HepG2 (cell line): Measurements from ENCODE around the gene PMFBP1. TPM values are rescaled to one million over a fixed set of nuclear protein-coding genes. Genes with fewer than 3 reads are reported as not detected.

Experiments used
- ATAC-seq: fragments of 200-7000 bp; cut with Tn5 transposase; 3 replicates; pipeline ENCODE4 v1.9.1; 2020; ENCODE audit warnings: mild to moderate bottlenecking, moderate library complexity
- BruUV-seq: library from RNA; stranded (reverse); fragments of 400-500 nt; replicated peaks from 2 replicates; lab custom pipeline; 2021; lab: Mats Ljungman, UMichigan
- CTCF ChIA-PET: fragments of 300-600 bp; formaldehyde crosslinking; extraction: SDS; loops from one replicate; lab custom pipeline; 2021; ENCODE audit warnings: low total read pairs, inconsistent platforms, low intra/inter-chr PET ratio; lab: Yijun Ruan, JAX
- POLR2A ChIA-PET: fragments of 350-600 bp; sonication (Branson Sonifier 250); formaldehyde crosslinking; loops from one replicate; lab custom pipeline; 2020; ENCODE audit warnings: antibody characterized with exemption, inconsistent platforms; lab: Yijun Ruan, JAX
- DNase-seq: peaks from one replicate; pipeline ENCODE4 v3.0.0-alpha.2; 2015; ENCODE audit warnings: low spot score
- FAIRE-seq: peaks from 3 replicates; lab custom pipeline; 2011; peaks lifted over from hg19 to GRCh38; lab: Jason Lieb, UNC
- H2AFZ ChIP-seq: one replicate; pipeline ENCODE4 v1.6.1; 2011; ENCODE audit warnings: low read length, inconsistent platforms
- H3K27ac ChIP-seq: fragments of 300-600 bp; 3 replicates; pipeline ENCODE4 v1.8.0; 2011; ENCODE audit warnings: mixed run types, mild to moderate bottlenecking, mixed read lengths, low read length, inconsistent platforms; ENCODE audit not compliant: insufficient read depth; ENCODE audit errors: extremely low read length
- H3K27me3 ChIP-seq, 2 experiments: fragments of 200-600 bp in 1 of 2; 2 replicates in 1 of 2; 3 replicates in 1 of 2; pipeline versions ENCODE4 v1.6.0 to v1.8.0; 2011; ENCODE audit warnings: low read length in 2 of 2, mild to moderate bottlenecking in 2 of 2, moderate library complexity in 2 of 2, inconsistent platforms in 1 of 2; ENCODE audit not compliant: insufficient read depth in 2 of 2, control insufficient read depth in 1 of 2
- H3K36me3 ChIP-seq, 2 experiments: fragments of 200-600 bp in 1 of 2; replicated peaks in 1 of 2; 2 replicates in 1 of 2; 3 replicates in 1 of 2; pipeline versions ENCODE4 v1.5.1 to v1.8.0; 2011; ENCODE audit warnings: low read length in 2 of 2, inconsistent platforms in 1 of 2; ENCODE audit not compliant: insufficient read depth in 2 of 2, control insufficient read depth in 1 of 2
- H3K4me1 ChIP-seq: 2 replicates; pipeline ENCODE4 v1.5.1; 2012; ENCODE audit warnings: low read length, inconsistent platforms; ENCODE audit not compliant: insufficient read depth
- H3K4me2 ChIP-seq: 2 replicates; pipeline ENCODE4 v1.6.0; 2011; ENCODE audit warnings: low read depth, low read length, inconsistent platforms
- H3K4me3 ChIP-seq, 3 experiments: fragments of 200-600 bp in 1 of 3; sonication (generic), shearing (Covaris generic) in 1 of 3; replicated peaks in 1 of 3; 2 replicates each; pipeline ENCODE4 v1.5.1; 2011 to 2016; ENCODE audit warnings: low read length in 3 of 3, inconsistent platforms in 2 of 3, low read depth in 2 of 3, mild to moderate bottlenecking in 2 of 3, control low read depth in 1 of 3, mixed read lengths in 1 of 3; ENCODE audit not compliant: insufficient read depth in 1 of 3
- H3K79me2 ChIP-seq: one replicate; pipeline ENCODE4 v1.6.1; 2011; ENCODE audit warnings: low read length, inconsistent platforms; ENCODE audit not compliant: insufficient read depth
- H3K9ac ChIP-seq: 2 replicates; pipeline ENCODE4 v1.6.0; 2011; ENCODE audit warnings: mild to moderate bottlenecking, low read depth, low read length, inconsistent platforms; ENCODE audit not compliant: insufficient read depth
- H3K9me3 ChIP-seq: 2 replicates; pipeline ENCODE4 v1.5.1; 2012; ENCODE audit warnings: mild to moderate bottlenecking, low read length
- H4K20me1 ChIP-seq: 2 replicates; pipeline ENCODE4 v1.6.0; 2011; ENCODE audit warnings: inconsistent platforms, mild to moderate bottlenecking, low read length, moderate library complexity; ENCODE audit not compliant: insufficient read depth
- ARNT ChIP-seq: fragments of 450-650 bp; IDR thresholded peaks from 2 replicates; pipeline ENCODE4 v1.6.1; 2017
- FOXK2 ChIP-seq: fragments of 450-650 bp; IDR thresholded peaks from 2 replicates; pipeline ENCODE4 v1.6.1; 2016
- HMG20B ChIP-seq: conservative IDR thresholded peaks from 2 replicates; pipeline ENCODE4 v1.6.1; 2016; ENCODE audit warnings: missing genetic modification reagents, missing compliant biosample characterization
- HNF1A ChIP-seq, 2 experiments: sonication (generic) in 1 of 2; formaldehyde crosslinking in 1 of 2; IDR thresholded peaks; 2 replicates each; pipeline versions ENCODE4 v1.4.0 to v1.6.1; 2016 to 2020; ENCODE audit warnings: borderline replicate concordance in 1 of 2, low read depth in 1 of 2, mild to moderate bottlenecking in 1 of 2, missing genetic modification reagents in 1 of 2
- HOXA3 ChIP-seq: sonication (generic); formaldehyde crosslinking; IDR thresholded peaks from 2 replicates; pipeline ENCODE4 v1.5.0; 2020; ENCODE audit warnings: missing genetic modification reagents
- MIER2 ChIP-seq: IDR thresholded peaks from 2 replicates; pipeline ENCODE4 v1.6.1; 2016; ENCODE audit warnings: missing biosample characterization, missing genetic modification reagents
- RFX5 ChIP-seq: IDR thresholded peaks from 2 replicates; pipeline ENCODE4 v1.6.1; 2011; ENCODE audit warnings: low read depth, low read length, improper control_type of control experiment
- TFAP4 ChIP-seq: sonication (generic); IDR thresholded peaks from 2 replicates; pipeline ENCODE4 v1.6.1; 2016; ENCODE audit warnings: low read depth, borderline replicate concordance
- TGIF2 ChIP-seq: IDR thresholded peaks from 2 replicates; pipeline ENCODE4 v1.6.1; 2016; ENCODE audit warnings: control low read depth, missing compliant biosample characterization
- ZMYM2 ChIP-seq: sonication (generic); formaldehyde crosslinking; IDR thresholded peaks from 2 replicates; pipeline ENCODE4 v1.8.0; 2022; ENCODE audit warnings: mild to moderate bottlenecking, missing genetic modification reagents
- ZNF550 ChIP-seq: sonication (generic); formaldehyde crosslinking; IDR thresholded peaks from 2 replicates; pipeline ENCODE4 v1.4.0; 2020; ENCODE audit warnings: mild to moderate bottlenecking, missing genetic modification reagents, borderline replicate concordance
- WGBS: methylation state at CpG from one replicate; pipeline ENCODE4 v1.1.6; 2017; ENCODE audit warnings: low lambda C conversion rate; 5-methylcytosine and 5-hydroxymethylcytosine counted together
- in situ Hi-C: cut with HindIII; loops from 2 replicates; pipeline ENCODE4 v1.10.0; 2017; ENCODE audit warnings: low pct_unique_long_range_greater_than_20kb; ENCODE audit not compliant: extremely low pct_ligation_motif_present
- intact Hi-C: fragments of 100-400 bp; cut with micrococcal nuclease; formaldehyde crosslinking; loops from one replicate; pipeline ENCODE4 v1.10.0; 2022; ENCODE audit not compliant: unreplicated experiment
- polyA plus RNA-seq, 8 experiments: library from polyadenylated mRNA; depleted of rRNA in 3 of 8; stranded (reverse) in 7 of 8; unstranded in 1 of 8; fragments of >200 nt; fragmentation: Illumina TruSeq in 4 of 8; extraction: Trizol in 4 of 8; gene quantifications; 2 replicates each; pipeline versions ENCODE4 v1.2.1 to v1.2.3, GENCODE V29; 2011 to 2016; ENCODE audit warnings: low read depth in 4 of 8, missing spikeins in 1 of 8, mixed read lengths in 1 of 8; ENCODE audit not compliant: insufficient read depth in 1 of 8
- total RNA-seq, 5 experiments: library from RNA; depleted of rRNA; stranded (reverse); fragments of >200 nt; fragmentation: Illumina TruSeq; extraction: Trizol; gene quantifications; 2 replicates each; pipeline ENCODE4 v1.2.3, GENCODE V29; 2016; ENCODE audit warnings: low read depth in 1 of 5

Gene PMFBP1
- total and polyA plus RNA-seq, 2 of the 13 experiments (the other 11 are each of a cell fraction or from before 2014, with no cell fraction given) = 1.9 to 3.8 TPM

- no peaks in the 10 kb centered on the region for H3K27me3 ChIP-seq
- no peaks in the 10 kb centered on the region; a peak in 1 of 5 replicates for H3K36me3 ChIP-seq
- 73% methylated on average over 6 of the region's 6 CpGs for WGBS
- no peak overlapping the region for H3K27ac ChIP-seq
- DNase-seq (no peak), FAIRE-seq (no peak), ATAC-seq (no peak)
- H4K20me1 ChIP-seq = no peaks in the 10 kb centered on the region
- POLR2A ChIA-PET = no interaction called here
- H3K79me2 ChIP-seq = no peaks in the 10 kb centered on the region
- H2AFZ ChIP-seq = no peak overlapping the region
- H3K9ac ChIP-seq = no peak overlapping the region
- no peaks in the 10 kb centered on the region for H3K9me3 ChIP-seq
- H3K4me3 ChIP-seq = no peak overlapping the region
- no peak overlapping the region for H3K4me2 ChIP-seq
- in situ Hi-C loops = no loop called here
- TF ChIP-seq ZNF550 (CRISPR knock-in tag) (no peak), MIER2 (CRISPR knock-in tag) (no peak), FOXK2 (no peak), TFAP4 (no peak), HNF1A (IDR thresholded peaks at IDR 0.05; ENCODE audit: low read depth) (no peak), HNF1A (CRISPR knock-in tag; IDR thresholded peaks at IDR 0.05; ENCODE audit: borderline replicate concordance) (no peak), RFX5 (no peak), TGIF2 (CRISPR knock-in tag) (no peak), HOXA3 (CRISPR knock-in tag) (no peak), HMG20B (CRISPR knock-in tag) (no peak), ZMYM2 (CRISPR knock-in tag) (no peak), ARNT (no peak)
- H3K4me1 ChIP-seq = no peaks in the 10 kb centered on the region
- BruUV-seq = no TSS peak
- CTCF ChIA-PET = no interaction called here
- intact Hi-C loops = no loop called here
Observed at GRCh38 chr16:72187551-72187950, 15.6 kb upstream of the PMFBP1 start.
